ENCODE data around the gene PDLIM4.

GRCh38 chr5:132271251-132272246 is 14.1 kb downstream of the PDLIM4 start:
- TF ChIP-seq CTCF (conservative IDR thresholded peaks at IDR 0.05; ENCODE audit: low read depth in 2 of 2) (peak in 1 of 2 experiments; percentile 67; a peak in 2 of 4 replicates), EZH2 (IDR thresholded peaks at IDR 0.05; ENCODE audit: low read depth, unreplicated experiment) (no peak), POLR2AphosphoS5 (IDR thresholded peaks at IDR 0.05; ENCODE audit: low read depth) (no peak), REST (IDR thresholded peaks at IDR 0.05; ENCODE audit: unreplicated experiment) (no peak), JUNB (IDR thresholded peaks at IDR 0.05; ENCODE audit: unreplicated experiment) (no peak), EZH2phosphoT487 (IDR thresholded peaks at IDR 0.05; ENCODE audit: unreplicated experiment) (no peak)

Data from GM23338 (cell line).